HG03064 (cell line): ENCODE results near the gene SLC7A6OS.

Experiments used
- ATAC-seq: cut with Tn5 transposase; IDR thresholded peaks from one replicate; pipeline ENCODE4 v1.9.1; 2021; ENCODE audit warnings: low read depth; ENCODE audit not compliant: unreplicated experiment

SLC7A6OS gene

DNA sequence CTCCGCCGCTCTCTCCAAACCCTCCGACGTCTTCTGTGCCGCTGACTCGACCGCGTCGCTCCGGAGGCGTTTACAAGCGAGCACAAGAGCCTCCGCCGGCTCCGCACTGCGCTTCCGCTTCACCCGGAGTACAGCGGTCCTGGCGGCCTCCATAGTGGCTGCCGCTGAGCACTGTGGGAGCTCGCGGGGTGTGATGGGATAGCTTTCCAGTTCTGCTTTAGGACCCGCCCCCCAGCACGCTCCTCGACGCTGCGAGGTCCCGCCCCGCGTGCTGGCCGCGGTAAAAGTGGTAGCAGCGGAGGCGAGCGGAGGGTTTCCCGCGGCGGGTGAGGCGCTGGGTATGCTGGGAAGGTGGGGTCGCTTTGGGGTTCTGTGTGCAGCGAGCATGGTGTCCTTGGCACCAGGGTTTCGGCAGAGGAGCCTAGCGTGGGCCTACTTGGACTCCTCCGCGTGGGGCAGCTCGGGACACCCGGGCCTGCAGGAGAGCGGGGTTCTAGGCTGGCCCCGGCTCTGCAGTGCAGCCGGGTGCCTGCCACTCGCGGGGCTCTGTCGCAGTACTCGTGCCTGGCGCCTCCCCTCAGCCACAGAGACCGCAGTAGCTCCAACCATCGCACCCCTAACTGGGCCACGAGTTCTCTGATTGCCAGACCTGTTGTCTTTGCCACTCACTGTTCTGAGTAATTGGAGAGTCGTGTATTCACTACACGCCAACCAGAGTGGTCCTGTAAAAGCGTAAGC lies at the start of gene SLC7A6OS, which contains the start of gene PRMT7:
TSS of gene SLC7A6OS (minus strand) at position 173 of the 738 bp plus-strand sequence. CDS start at position 153, 20 bp downstream.
TSS of gene PRMT7 (plus strand) at position 246 of the 738 bp plus-strand sequence. CDS start 4,961 bp downstream, outside the sequence.
- peak; percentile 95 for ATAC-seq

DNA sequence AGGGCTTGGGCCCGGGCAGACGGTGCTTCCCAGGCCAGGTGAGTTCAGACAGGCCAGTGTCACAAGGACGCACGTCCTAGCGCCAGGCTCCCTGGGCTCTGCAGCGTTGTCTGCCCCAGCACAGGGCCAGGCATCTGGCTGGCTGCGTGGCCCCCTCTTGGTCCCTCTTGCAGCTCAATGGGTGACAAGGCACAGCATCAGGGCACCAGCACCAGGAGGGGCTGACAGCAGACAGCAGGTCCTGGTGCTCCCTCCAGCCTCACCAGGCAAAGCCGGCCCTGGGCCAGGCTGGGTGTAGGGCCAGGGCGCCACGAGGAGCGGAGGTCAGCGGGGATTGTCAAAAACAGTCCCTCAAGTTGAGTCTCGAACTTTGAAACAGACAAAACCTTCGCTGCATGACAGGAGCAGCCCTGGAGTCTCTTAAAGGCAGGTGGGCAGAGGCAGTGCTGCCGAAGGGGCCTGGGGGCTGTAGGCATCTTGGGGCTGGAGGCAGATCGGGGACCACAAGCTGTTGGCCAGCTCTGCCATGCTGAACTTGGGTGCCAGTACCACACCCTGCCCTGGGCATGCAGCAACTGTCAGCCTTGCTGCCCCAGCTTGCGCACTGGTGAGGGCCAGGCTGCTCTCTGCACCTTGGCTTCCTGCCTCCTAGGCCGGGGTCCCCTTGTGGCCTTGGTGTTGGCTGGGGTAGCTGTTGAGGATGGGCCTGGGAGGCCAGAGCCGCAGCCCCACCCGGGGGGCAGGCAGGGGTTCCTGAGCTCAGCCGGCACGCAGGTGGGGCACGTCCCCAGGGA lies 48.8 kb upstream of the SLC7A6OS start:
- ATAC-seq: no peak

DNA sequence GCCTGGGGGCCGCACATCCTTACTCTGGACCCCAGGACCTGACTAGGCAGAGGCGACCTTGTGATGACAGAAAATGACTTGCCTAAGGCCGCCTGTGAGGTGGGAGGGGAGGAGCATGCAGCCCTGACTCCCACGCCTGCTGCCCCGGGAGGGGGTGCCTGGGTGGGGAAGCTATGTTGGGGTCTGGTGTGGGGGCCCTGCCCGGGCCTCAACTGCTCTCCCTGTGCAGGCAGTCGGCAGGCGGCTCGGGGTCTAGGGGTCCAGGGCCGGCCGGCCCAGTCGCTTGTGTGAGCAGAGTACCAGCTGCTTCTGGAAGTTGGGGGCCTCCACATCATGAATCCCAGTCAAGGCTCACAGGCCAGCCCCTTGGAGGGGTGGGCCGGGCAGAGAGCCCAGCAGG lies 48.2 kb upstream of the SLC7A6OS start:
- no peak for ATAC-seq

DNA sequence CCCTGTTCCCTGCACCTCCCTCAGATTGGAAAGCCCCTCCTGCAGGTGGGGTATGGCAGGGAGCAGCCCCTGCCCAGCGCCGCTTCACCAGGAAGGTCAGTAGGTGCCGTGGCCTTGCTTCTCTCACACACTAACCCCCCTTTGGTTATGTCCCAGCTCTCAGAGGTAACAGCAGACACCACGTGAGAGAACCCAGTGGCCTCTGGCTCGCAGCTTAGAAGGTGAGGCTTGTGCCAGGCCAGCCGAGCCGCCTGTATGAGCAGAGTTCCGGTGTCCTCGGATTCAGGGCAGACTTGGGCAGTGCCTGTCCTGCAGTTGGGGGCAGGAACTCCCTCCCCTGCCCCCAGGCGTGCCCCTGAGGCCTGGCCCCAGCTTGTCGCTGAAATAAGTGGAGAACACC lies 47.2 kb upstream of the SLC7A6OS start:
- no peak for ATAC-seq

DNA sequence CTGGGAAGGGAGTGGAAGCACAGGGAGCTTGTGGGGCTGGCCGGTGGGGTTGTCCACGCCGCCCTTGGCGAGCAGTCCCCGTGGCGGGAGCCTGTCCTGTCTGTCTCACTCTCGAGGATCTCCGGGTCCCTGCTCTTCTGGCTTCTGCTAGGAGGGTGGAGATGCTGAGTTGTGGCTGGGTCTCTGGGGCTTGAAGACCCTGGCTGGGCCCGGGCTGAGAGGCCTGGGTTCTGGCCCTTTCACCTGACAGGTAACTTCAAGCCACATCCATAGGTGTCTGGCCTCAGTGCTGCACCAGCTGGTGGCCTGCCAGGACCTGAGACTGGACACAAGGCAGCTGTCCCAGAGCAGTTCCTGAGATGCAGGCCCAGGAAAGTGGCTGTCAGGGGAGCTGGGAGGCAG lies 46.8 kb upstream of the SLC7A6OS start:
- no peak for ATAC-seq

DNA sequence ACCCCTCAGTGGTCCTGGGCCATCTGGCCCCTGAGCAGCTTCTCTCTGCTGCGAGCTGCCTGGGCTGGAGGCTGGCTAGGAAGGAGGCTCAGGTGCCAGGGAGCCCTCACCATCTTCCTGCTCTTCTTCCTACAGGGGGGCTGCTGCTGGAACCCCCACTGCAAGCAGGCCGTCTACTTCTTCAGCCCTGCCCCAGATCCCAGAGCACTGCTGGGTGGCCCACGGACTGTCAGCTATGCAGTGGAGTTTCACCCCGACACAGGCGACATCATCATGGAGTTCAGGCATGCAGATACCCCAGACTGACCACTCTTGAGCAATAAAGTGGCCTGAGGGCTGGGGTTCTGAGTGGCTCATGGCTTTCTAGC lies 46.2 kb upstream of the SLC7A6OS start:
- no peak for ATAC-seq

DNA sequence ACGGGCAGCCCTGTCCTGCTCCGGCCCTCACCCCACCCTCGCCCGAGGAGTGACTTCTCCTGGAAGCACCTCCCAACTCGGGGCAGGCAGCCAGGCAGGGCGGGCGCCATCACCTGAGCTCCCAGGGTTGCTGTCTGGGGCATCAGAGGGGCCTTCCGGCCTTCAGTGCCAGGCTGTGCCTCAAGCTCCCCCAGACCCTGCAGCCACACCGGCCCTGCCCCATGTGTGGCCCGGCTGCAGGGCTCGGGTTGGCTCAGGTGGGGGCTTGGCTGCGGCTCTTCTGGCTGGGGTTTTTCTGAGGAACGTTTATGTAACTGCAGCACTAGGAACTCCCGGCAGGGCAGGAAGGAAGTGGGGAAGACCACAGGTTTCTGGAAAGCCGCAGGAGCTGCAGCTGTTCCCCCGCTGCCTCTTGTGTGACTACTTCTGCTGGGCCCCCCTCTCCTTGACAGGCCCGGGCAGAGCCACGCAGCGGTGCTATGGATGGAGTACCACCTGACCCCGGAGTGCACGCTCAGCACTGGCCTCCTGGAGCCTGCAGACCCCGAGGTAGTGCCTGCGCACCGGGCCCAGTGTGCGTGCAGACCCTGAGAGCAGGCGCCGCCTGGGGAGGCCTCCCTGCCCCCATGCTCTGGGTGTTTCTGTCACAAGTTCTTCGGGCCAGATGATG lies 45.6 kb upstream of the SLC7A6OS start:
- ATAC-seq: peak; percentile 71

DNA sequence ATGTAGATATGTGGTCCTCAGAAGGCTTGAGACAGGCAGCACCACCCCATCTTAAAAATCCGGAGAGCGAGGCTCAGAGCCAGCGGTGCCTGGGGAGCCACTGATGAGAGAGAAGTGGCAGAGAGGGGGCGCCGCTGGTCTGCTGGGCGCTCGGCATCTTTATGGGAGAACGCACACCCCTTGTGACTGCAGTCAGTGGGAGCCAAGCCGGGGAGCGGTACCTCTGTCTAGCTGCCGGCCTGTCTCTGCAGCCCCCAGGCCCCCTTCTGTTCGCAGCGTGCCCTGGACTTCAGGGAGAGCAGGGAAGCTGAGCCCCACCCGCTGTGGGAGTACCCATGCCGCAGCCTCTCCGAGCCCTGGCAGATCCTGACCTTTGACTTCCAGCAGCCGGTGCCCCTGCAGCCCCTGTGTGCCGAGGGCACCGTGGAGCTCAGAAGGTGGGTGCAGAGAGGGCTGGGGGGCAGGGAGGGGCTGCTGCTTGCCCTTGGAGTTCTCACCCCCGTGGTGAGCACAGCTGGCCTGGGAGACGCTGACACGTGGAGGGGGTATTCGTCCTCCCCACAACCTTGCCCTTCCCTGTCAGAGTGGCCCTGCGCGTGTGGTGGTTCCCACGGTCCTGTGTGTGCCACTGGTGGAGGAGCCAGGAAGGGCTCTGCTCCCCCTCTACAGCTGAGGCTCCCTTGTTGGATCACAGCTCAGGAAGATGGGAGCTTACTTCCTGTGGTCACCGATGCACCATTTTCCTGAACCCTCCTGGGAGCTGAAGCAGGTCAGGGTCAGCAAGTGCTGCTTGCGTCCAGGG lies 44.9 kb upstream of the SLC7A6OS start:
- peak; percentile 3 for ATAC-seq

DNA sequence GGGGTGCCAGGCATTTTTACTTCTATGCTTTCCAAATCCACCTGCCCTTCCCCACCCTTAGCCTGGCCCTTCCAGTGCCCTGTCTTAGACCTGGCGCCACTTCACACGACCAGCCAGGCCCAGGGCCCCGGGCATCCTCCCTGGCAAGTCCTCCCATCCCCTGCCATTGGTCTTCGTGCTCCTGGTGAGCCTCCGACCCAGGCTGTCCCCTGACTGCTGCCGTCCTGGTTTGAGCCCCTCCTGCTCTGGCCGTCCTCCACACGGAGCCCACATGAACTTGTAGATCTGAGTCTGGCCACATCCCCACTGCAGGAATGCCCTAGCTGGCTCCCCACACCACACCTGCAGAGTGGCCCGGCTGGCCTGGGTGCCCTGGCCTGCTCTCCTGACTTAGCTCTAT lies 44.1 kb upstream of the SLC7A6OS start:
- ATAC-seq: no peak

DNA sequence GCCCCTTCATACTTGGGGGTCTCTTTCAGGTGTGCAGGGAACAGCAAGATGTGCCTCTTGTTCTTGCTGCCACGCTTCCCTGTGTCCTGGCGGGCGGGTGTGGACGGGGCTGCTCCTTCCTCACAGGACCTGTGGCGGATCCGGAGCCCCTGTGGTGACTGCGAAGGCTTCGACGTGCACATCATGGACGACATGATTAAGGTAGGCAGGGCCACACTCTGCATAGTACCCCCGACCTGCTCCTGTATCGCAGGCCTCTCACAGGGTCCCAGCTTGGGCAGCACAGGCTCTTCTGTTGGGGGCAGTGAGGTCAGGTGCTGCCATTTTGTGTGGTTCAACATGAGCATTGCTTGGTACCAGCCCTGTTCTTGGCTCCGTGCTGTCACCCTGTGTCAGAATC lies 42.6 kb upstream of the SLC7A6OS start:
- no peak for ATAC-seq

DNA sequence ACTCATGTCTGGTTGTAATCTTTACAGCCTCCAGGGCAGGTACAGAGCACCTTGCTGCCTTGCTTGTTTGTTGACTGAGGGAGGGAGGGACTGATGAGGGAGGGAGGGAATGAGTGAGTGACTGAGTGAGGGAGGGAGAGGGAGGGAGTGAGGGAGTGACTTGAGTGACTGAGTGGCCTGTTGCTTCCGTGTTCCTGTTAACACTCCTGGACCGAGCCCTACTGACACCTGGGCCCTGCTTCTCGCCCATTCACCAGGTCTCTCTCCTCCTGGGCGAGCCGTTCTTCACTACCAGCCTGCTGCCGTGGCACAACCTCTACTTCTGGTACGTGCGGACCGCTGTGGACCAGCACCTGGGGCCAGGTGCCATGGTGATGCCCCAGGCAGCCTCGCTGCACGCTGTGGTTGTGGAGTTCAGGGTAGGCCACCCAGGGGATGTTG lies 41.3 kb upstream of the SLC7A6OS start:
- no peak for ATAC-seq

DNA sequence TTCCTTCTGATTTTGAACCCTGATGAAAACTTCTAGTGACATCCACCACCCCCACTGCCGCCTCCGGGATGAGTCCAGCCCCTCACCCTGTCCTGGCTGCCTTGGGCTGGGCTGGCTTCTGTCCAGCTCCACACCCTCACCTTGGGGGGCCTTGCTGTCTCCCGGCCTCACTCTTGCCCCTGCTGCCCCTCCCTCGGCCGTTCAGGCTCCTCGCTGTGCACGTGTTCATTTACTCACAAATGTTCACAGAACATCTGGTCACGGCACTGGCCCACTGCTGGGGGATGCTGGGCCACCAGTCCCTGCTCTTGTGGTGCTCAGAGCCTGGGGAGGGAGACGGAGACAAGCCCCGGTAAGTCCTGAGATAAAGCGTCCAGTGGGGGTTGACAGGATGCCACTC lies 40.7 kb upstream of the SLC7A6OS start:
- ATAC-seq: no peak

DNA sequence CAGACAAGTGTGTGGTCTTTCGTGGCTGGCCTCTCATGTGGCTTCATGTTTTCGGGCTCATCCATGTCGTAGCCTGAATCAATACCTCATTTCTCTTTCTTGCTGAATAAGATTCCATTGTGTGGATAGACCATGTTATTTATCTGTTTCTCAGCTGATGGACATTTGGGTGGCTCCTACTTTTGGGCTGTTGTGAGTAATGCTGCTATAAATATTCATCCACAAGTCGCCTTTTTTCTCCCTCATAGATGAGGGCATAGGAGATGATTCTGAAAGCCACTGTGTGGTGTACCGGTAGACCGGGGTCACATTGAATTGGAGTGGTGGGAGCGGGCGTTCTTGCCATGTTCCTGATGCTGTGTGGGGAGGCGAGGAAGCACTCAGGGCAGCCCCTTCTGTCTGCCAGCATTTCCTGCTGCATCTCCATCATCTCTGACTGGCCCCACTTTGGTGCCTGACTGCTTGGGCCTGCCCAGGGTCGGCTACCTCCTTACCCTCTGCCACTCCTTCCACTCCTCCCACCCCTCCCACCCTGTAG lies 40.1 kb upstream of the SLC7A6OS start:
- no peak for ATAC-seq

DNA sequence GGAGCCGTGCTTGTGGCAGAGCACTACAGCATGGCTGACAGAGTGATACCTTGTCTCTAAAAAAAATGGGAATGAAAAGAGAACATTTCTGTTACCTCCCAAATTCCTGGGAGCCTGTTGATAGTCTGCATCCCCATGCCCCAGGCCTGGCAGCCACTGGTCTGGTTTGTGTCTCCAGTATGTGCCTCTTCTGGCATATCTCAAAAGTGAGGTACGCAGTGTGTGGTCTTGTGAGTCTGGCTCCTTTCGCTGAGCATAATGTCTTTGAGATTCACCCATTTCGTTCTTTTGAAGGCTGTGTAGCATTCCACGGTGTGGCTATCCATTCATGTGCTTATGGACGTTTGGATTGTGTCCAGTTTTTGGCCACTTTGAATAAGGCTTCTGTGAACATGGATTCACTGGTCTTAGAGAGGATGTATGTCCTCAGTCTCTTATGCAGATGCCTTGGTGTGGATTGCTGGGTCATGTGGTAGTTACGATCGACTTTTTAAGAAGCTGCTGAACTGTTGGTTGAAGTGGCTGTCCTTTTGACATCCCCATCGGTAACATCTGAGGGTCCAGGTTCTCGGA lies 39.2 kb upstream of the SLC7A6OS start:
- ATAC-seq: no peak

DNA sequence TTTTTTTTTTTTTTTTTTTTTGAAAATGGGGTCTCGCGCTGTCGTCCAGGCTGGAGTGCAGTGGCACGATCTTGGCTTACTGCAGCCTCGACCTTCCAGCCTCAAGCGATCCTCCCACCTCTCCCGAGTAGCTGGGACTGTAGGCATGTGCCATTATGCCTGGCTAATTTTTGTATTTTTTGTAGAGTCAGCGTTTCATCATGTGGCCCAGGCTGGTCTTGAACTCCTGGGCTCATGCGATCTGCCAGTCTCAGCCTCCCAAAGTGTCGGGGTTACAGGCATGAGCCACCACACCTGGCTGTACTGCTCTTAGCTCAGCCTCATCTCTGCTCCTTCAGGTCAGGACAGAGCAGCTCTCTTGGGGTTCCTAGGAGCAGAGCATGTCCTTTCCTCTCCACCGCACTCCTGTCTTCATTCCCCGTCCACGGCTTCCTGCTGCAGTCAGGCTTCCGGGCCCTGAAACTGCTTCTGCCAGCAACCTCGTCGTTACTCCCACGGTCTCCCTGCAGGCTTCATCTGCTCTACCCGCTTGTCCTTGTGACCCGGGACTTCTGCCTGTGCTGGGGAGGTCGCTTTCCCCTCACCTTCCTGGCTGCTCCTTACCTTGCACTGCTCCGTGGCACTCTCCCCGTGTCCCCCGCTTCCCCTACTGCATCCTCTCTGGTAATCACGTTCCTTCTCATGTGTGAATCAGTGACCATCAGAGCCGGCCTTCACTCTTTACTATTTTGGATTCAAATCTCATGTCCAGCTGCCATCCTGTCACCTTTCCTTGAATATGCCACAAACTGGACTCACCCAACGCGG lies 38.1 kb upstream of the SLC7A6OS start:
- ATAC-seq: no peak

DNA sequence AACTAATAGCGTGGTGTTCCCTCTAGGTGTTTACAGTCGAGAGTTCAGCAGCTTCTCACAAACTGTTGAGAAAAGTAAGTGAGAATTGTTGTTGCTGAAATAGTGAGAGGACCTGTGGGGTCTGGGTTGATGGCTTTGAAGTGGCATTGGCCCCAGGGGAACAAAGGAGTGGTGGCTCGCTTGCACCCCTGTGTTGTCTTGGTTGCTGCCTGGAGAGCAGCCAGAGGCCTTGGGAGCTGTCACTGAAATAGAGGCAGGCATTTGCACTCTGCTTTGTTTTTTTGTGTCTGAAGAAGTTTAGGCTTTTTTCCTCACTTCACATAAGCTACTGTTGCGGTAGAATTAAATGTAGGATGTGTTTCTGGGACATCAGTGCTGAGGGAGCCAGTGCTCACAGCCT lies 36.9 kb upstream of the SLC7A6OS start:
- no peak for ATAC-seq

DNA sequence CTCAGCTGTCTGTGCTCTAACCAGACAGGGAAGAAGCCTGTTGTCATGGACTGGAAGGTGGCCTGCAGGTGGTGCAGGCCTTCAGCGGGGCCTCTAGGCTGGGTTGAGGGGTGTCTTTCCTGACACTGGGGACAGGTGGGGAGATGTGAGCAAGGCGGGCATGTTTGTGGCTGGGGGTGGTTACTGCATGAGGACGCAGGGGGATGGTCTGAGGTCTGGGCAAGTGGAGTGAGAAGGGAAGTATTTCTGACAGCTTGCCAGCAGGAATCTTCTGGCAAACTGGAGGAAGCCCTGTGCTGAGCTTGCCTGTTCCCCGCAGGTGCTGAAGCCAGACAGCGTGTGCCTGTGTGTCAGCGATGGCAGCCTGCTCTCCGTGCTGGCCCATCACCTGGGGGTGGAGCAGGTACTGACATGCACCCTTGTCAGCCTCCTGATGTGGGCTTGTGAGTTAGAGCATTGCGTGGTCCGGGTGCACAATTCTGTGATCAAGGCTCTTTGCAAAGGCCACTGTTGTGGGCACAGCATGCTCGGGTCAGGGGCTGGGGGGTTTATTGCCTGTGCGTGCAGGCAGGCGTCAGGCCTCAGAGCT lies 36.2 kb upstream of the SLC7A6OS start:
- no peak for ATAC-seq

DNA sequence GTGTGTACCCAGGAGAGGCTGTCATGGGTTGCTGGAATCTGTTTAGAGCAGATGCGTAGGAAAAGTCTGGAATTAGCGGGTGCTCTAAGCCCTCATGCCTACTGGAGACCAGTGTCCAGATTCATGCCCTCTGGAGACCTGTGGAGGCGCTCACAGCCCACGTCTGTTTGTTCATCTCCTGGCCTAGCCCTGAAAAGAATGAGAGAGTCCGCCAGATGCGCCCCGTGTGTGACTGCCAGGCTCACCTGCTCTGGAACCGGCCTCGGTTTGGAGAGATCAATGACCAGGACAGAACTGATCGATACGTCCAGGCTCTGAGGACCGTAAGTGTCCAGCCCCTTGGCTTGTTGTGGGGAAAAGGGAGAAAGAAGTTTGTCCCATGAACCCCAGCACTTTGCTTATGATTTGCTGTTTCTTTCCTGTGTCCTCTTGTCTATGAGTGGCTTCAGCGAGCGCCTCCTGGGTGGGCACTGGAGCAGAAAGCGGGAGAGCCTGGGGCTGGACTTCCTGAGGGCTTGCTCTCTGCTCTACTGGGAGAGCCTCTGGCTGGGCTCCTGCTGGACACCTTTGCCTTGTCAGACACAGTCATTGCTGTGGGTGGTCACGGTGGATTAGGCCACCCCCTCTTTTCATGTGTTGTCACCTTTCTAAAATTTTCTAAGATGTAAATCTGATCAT lies 35.4 kb upstream of the SLC7A6OS start:
- ATAC-seq: no peak
